HCT116 (cell line): Measurements from ENCODE around the gene SRP68. TPM values are rescaled to one million over a fixed set of nuclear protein-coding genes. Genes with fewer than 3 reads are reported as not detected.

ENCODE experiments used
- ATAC-seq: fragments of 200-7000 bp; cut with Tn5 transposase; 2 replicates; pipeline ENCODE4 v1.9.1; 2020; ENCODE audit warnings: mild to moderate bottlenecking, moderate library complexity
- BruUV-seq: library from RNA; stranded (reverse); fragments of 400-500 nt; replicated peaks from 2 replicates; lab custom pipeline; 2021; lab: Mats Ljungman, UMichigan
- CTCF ChIA-PET: fragments of 300-600 bp; sonication (Branson Sonifier 250); formaldehyde crosslinking; loops from one replicate; lab custom pipeline; 2021; ENCODE audit warnings: antibody characterized with exemption; lab: Charles Lee
- POLR2A ChIA-PET: fragments of 300-600, 350-600 bp; sonication (Branson Sonifier 250); formaldehyde crosslinking; loops from one replicate; lab custom pipeline; 2021; ENCODE audit warnings: antibody characterized with exemption; lab: Charles Lee
- RAD21 ChIA-PET, 2 experiments: fragments of 300-600 bp; sonication (Branson Sonifier 250); formaldehyde crosslinking; loops; one replicate each; lab custom pipeline; 2023; ENCODE audit warnings: low total read pairs in 2 of 2; ENCODE audit not compliant: uncharacterized antibody in 2 of 2, unreplicated experiment in 2 of 2, low non-redundant PET in 1 of 2; lab: Charles Lee
- DNase-seq: peaks from one replicate; pipeline ENCODE4 v3.0.0-alpha.2; 2010; ENCODE audit warnings: low read depth, low spot score
- H2AFZ ChIP-seq: fragments of 200-600 bp; shearing (Covaris generic), sonication (generic); 2 replicates; pipeline ENCODE4 v1.6.1; 2017; ENCODE audit warnings: low read depth, mixed run types, mixed read lengths, antibody characterized with exemption, low read length; ENCODE audit not compliant: poor library complexity, severe bottlenecking
- H3K27ac ChIP-seq: 2 replicates; pipeline ENCODE4 v1.5.1; 2012; ENCODE audit warnings: low read depth, low read length
- H3K27me3 ChIP-seq: fragments of 200-600 bp; sonication (generic); 2 replicates; pipeline ENCODE4 v1.6.1; 2016; ENCODE audit warnings: mixed run types, low read length, mixed read lengths; ENCODE audit not compliant: insufficient read depth
- H3K36me3 ChIP-seq, 2 experiments: fragments of 200-500 bp in 1 of 2; fragments of 200-600 bp in 1 of 2; sonication (Bioruptor generic) in 1 of 2; sonication (generic) in 1 of 2; 2 replicates each; pipeline versions ENCODE4 v1.5.1 to v1.6.1; 2014 to 2016; ENCODE audit warnings: low read length in 2 of 2, inconsistent platforms in 1 of 2, mixed read lengths in 1 of 2, mixed run types in 1 of 2; ENCODE audit not compliant: insufficient read depth in 2 of 2, control insufficient read depth in 1 of 2
- H3K4me1 ChIP-seq, 2 experiments: fragments of 200-600 bp in 1 of 2; sonication (generic) in 1 of 2; 2 replicates each; pipeline versions ENCODE4 v1.5.1 to v1.6.1; 2012 to 2017; ENCODE audit warnings: low read length in 2 of 2, inconsistent platforms in 1 of 2, mild to moderate bottlenecking in 1 of 2, mixed read lengths in 1 of 2, mixed run types in 1 of 2, moderate library complexity in 1 of 2; ENCODE audit not compliant: insufficient read depth in 2 of 2, control insufficient read depth in 1 of 2
- H3K4me2 ChIP-seq: fragments of 200-600 bp; sonication (generic); 2 replicates; pipeline ENCODE4 v1.6.1; 2017; ENCODE audit warnings: mixed run types, low read length, mixed read lengths
- H3K4me3 ChIP-seq, 2 experiments: fragments of 200-600 bp in 1 of 2; sonication (generic) in 1 of 2; replicated peaks in 1 of 2; 2 replicates each; pipeline ENCODE4 v1.5.1; 2011 to 2016; ENCODE audit warnings: low read length in 2 of 2, control low read depth in 1 of 2, low read depth in 1 of 2, mild to moderate bottlenecking in 1 of 2, mixed read lengths in 1 of 2, mixed run types in 1 of 2
- H3K79me2 ChIP-seq: fragments of 200-600 bp; sonication (generic); 2 replicates; pipeline ENCODE4 v1.6.1; 2017; ENCODE audit warnings: mild to moderate bottlenecking, mixed run types, low read length, moderate library complexity, mixed read lengths; ENCODE audit not compliant: insufficient read depth
- H3K9ac ChIP-seq: fragments of 200-600 bp; sonication (generic); 2 replicates; pipeline ENCODE4 v1.6.1; 2016; ENCODE audit warnings: low read length, mixed read lengths
- H3K9me2 ChIP-seq: fragments of 200-600 bp; sonication (generic), shearing (Covaris generic); 2 replicates; pipeline ENCODE4 v1.6.1; 2017; ENCODE audit warnings: mixed run types, mild to moderate bottlenecking, moderate library complexity; ENCODE audit not compliant: insufficient read depth
- H3K9me3 ChIP-seq, 2 experiments: fragments of 200-500 bp in 1 of 2; fragments of 200-600 bp in 1 of 2; sonication (Bioruptor generic) in 1 of 2; sonication (generic) in 1 of 2; 2 replicates each; pipeline ENCODE4 v1.6.1; 2014 to 2017; ENCODE audit warnings: low read length in 2 of 2, mixed read lengths in 2 of 2, inconsistent platforms in 1 of 2, low read depth in 1 of 2, mild to moderate bottlenecking in 1 of 2, mixed run types in 1 of 2, moderate library complexity in 1 of 2; ENCODE audit not compliant: control insufficient read depth in 1 of 2, insufficient read depth in 1 of 2
- H4K20me1 ChIP-seq: fragments of 200-600 bp; sonication (generic), shearing (Covaris generic); 2 replicates; pipeline ENCODE4 v1.6.1; 2017; ENCODE audit warnings: mixed run types, mild to moderate bottlenecking, moderate library complexity; ENCODE audit not compliant: insufficient read depth
- CBX3 ChIP-seq: IDR thresholded peaks from 2 replicates; pipeline ENCODE4 v1.6.1; 2012; ENCODE audit warnings: low read depth
- CEBPB ChIP-seq: IDR thresholded peaks from 2 replicates; pipeline ENCODE4 v1.6.1; 2012; ENCODE audit warnings: low read depth
- EGR1 ChIP-seq: IDR thresholded peaks from 2 replicates; pipeline ENCODE4 v1.6.1; 2012; ENCODE audit warnings: low read depth
- EZH2 ChIP-seq: fragments of 200-600 bp; sonication (generic); IDR thresholded peaks from 2 replicates; pipeline ENCODE4 v1.6.1; 2017; ENCODE audit warnings: antibody characterized with exemption, mixed run types
- EZH2phosphoT487 ChIP-seq: fragments of 200-600 bp; IDR thresholded peaks from 2 replicates; pipeline ENCODE4 v1.6.1; 2018; ENCODE audit warnings: antibody characterized with exemption, borderline replicate concordance
- FOSL1 ChIP-seq: IDR thresholded peaks from 2 replicates; pipeline ENCODE4 v1.6.1; 2012; ENCODE audit warnings: low read depth
- POLR2AphosphoS5 ChIP-seq: IDR thresholded peaks from 2 replicates; pipeline ENCODE4 v1.6.1; 2011; ENCODE audit warnings: mild to moderate bottlenecking, low read depth, low read length, moderate library complexity
- RAD21 ChIP-seq: IDR thresholded peaks from 2 replicates; pipeline ENCODE4 v1.6.1; 2012; ENCODE audit warnings: low read depth, mild to moderate bottlenecking
- SIN3A ChIP-seq: IDR thresholded peaks from 2 replicates; pipeline ENCODE4 v1.6.1; 2012; ENCODE audit warnings: low read depth
- SP1 ChIP-seq: IDR thresholded peaks from 2 replicates; pipeline ENCODE4 v1.6.1; 2012; ENCODE audit warnings: low read depth
- TCF7L2 ChIP-seq: IDR thresholded peaks from 2 replicates; pipeline ENCODE4 v1.7.0; 2011; ENCODE audit warnings: borderline replicate concordance, inconsistent platforms; ENCODE audit not compliant: insufficient read depth, insufficient read length; ENCODE audit errors: extremely low read depth
- YY1 ChIP-seq: IDR thresholded peaks from 2 replicates; pipeline ENCODE4 v1.6.1; 2011; ENCODE audit warnings: low read length, low read depth, moderate library complexity, mild to moderate bottlenecking; ENCODE audit not compliant: insufficient replicate concordance; ENCODE audit errors: extremely low read depth
- ZFX ChIP-seq: fragments of 450-650 bp; IDR thresholded peaks from 2 replicates; pipeline ENCODE4 v1.6.1; 2017
- ZNF274 ChIP-seq: fragments of 200-500 bp; sonication (Bioruptor generic); IDR thresholded peaks from 2 replicates; pipeline ENCODE4 v1.6.1; 2014; ENCODE audit warnings: mild to moderate bottlenecking, low read depth, low read length, inconsistent platforms
- intact Hi-C: fragments of 100-400 bp; cut with micrococcal nuclease; formaldehyde crosslinking; loops from 2 replicates; pipeline ENCODE4 v1.10.0; 2022
- total RNA-seq: library from RNA; stranded (reverse); gene quantifications from one replicate; pipeline ENCODE4 v1.2.1, GENCODE V29; 2021; ENCODE audit not compliant: unreplicated experiment
- TF ChIP-seq, protein P1 (sequence below): IDR thresholded peaks from 2 replicates; pipeline ENCODE4 v1.6.1; 2012
- TF ChIP-seq, protein P2 (sequence below): IDR thresholded peaks from 2 replicates; pipeline ENCODE4 v1.6.1; 2011; ENCODE audit warnings: mild to moderate bottlenecking, low read length, moderate library complexity; ENCODE audit not compliant: insufficient replicate concordance; ENCODE audit errors: extremely low read depth
- TF ChIP-seq, protein P3 (sequence below): IDR thresholded peaks from 2 replicates; pipeline ENCODE4 v1.6.1; 2012
- TF ChIP-seq, protein P4 (sequence below), 3 experiments: fragments of 200-600 bp in 1 of 3; sonication (generic) in 1 of 3; IDR thresholded peaks in 2 of 3; conservative IDR thresholded peaks in 1 of 3; 2 replicates each; pipeline ENCODE4 v1.5.1; 2012 to 2017; ENCODE audit warnings: low read depth in 2 of 3, low read length in 2 of 3, antibody characterized with exemption in 1 of 3, borderline replicate concordance in 1 of 3, control low read depth in 1 of 3, mild to moderate bottlenecking in 1 of 3, mixed read lengths in 1 of 3, mixed run types in 1 of 3, moderate library complexity in 1 of 3; ENCODE audit not compliant: insufficient read depth in 1 of 3

The SRP68 gene
- total RNA-seq, 1 experiment from 2014 or later: 152 TPM

DNA sequence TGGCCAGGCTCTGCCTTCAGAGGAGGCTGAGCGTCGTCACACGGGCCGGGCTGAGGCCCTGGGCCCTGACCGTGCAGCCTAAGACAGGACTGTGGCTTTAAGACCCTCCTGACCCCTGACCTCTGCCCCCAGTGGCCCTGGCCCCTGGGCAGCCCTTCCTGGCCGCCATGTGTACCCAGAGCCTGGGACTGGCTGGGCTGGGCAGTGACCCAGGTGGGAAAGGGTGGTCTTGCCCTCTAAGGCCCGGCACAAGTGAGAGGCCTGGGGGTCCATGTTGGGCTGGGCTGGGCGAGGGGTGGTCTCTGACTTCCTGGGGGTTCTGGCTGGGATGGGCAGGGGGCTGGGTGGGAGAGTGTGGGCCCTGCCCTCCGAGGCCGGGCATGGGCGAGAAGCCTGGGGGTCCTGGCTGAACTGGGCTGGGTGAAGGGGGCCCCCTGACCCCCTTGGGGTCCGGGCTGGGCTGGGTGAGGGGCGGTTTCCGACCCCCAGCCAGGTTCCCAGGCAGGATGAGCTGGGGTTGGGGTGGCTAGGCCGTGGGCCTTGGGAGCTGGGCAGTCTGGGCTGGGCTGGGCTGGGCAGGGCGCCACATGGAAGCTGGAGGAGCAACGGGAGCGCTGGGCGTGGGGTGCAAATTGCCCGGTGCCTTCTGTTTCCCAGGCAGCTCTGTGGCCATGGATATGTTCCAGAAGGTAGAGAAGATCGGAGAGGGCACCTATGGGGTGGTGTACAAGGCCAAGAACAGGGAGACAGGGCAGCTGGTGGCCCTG, 71.4 kb downstream of the SRP68 start, which contains the start of gene CDK3:
Gene CDK3, plus strand, starts transcription at position 101 of the 767 bp plus-strand sequence. Its CDS starts 571 bp downstream, at position 672.
- CTCF ChIA-PET: interaction anchor here (0.6 to 3.3 kb wide), 15 partner anchors 9 to 279 kb away, joined by 3 to 22 read pairs (median 4); partner anchors contain the start of genes ACOX1, MRPL38, TEN1 and TRIM47
- H3K4me1 ChIP-seq: peaks cover 12 to 44% of the 10 kb centered on the region in 2 experiments
- peak; percentile 20 for ATAC-seq
- TF ChIP-seq CBX3 (no peak), FOSL1 (no peak), RAD21 (no peak), YY1 (no peak), SP1 (no peak), EZH2 (no peak), ZFX (no peak), EGR1 (no peak), POLR2AphosphoS5 (no peak), ZNF274 (no peak), SIN3A (no peak), EZH2phosphoT487 (no peak), TCF7L2 (no peak), CEBPB (no peak)
- TF ChIP-seq, protein P1, sequence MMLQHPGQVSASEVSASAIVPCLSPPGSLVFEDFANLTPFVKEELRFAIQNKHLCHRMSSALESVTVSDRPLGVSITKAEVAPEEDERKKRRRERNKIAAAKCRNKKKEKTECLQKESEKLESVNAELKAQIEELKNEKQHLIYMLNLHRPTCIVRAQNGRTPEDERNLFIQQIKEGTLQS: no peak
- TF ChIP-seq, protein P2, sequence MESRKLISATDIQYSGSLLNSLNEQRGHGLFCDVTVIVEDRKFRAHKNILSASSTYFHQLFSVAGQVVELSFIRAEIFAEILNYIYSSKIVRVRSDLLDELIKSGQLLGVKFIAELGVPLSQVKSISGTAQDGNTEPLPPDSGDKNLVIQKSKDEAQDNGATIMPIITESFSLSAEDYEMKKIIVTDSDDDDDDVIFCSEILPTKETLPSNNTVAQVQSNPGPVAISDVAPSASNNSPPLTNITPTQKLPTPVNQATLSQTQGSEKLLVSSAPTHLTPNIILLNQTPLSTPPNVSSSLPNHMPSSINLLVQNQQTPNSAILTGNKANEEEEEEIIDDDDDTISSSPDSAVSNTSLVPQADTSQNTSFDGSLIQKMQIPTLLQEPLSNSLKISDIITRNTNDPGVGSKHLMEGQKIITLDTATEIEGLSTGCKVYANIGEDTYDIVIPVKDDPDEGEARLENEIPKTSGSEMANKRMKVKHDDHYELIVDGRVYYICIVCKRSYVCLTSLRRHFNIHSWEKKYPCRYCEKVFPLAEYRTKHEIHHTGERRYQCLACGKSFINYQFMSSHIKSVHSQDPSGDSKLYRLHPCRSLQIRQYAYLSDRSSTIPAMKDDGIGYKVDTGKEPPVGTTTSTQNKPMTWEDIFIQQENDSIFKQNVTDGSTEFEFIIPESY: no peak
- TF ChIP-seq, protein P3, sequence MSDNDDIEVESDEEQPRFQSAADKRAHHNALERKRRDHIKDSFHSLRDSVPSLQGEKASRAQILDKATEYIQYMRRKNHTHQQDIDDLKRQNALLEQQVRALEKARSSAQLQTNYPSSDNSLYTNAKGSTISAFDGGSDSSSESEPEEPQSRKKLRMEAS: no peak
- TF ChIP-seq, protein P4, sequence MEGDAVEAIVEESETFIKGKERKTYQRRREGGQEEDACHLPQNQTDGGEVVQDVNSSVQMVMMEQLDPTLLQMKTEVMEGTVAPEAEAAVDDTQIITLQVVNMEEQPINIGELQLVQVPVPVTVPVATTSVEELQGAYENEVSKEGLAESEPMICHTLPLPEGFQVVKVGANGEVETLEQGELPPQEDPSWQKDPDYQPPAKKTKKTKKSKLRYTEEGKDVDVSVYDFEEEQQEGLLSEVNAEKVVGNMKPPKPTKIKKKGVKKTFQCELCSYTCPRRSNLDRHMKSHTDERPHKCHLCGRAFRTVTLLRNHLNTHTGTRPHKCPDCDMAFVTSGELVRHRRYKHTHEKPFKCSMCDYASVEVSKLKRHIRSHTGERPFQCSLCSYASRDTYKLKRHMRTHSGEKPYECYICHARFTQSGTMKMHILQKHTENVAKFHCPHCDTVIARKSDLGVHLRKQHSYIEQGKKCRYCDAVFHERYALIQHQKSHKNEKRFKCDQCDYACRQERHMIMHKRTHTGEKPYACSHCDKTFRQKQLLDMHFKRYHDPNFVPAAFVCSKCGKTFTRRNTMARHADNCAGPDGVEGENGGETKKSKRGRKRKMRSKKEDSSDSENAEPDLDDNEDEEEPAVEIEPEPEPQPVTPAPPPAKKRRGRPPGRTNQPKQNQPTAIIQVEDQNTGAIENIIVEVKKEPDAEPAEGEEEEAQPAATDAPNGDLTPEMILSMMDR (IDR thresholded peaks at IDR 0.05 in 2 of 3, conservative IDR thresholded peaks at IDR 0.05 in 1 of 3; ENCODE audit: borderline replicate concordance in 1 of 3, insufficient read depth in 1 of 3, low read depth in 2 of 3, low read length in 2 of 3): no peak

More for the DNA sequence above, 71.4 kb downstream of the SRP68 start, which contains the start of gene CDK3:
- Histone ChIP-seq H3K9me3 (no peaks in the 10 kb centered on the region), H3K4me3 (no peak within 1 kb of the TSS), H4K20me1 (no peaks in the 10 kb centered on the region), H3K27ac (peak within 1 kb of the TSS; percentile 28; the same call in 1 of the 2 replicates), H3K4me2 (peak within 1 kb of the TSS; percentile 20; the same call in 1 of the 2 replicates), H3K79me2 (no peaks in the 10 kb centered on the region), H2AFZ (no peak within 1 kb of the TSS), H3K27me3 (no peaks in the 10 kb centered on the region), H3K36me3 (no peaks in the 10 kb centered on the region; a peak in 1 of 4 replicates), H3K9me2 (no peaks in the 10 kb centered on the region), H3K9ac (no peak within 1 kb of the TSS)
- no TSS peak for BruUV-seq
- RAD21 ChIA-PET: interaction anchor here in 1 of 2 experiments (1.8 kb wide), 1 partner anchor 96 kb away, joined by 5 read pairs; the partner anchor contains the start of gene MRPL38
- POLR2A ChIA-PET: interaction anchor here (0.5 to 3.5 kb wide), 3 partner anchors 9 to 540 kb away, joined by 3 to 11 read pairs (median 3); partner anchors contain the start of gene MRPL38
- intact Hi-C loops: no loop called here
- no peak for DNase-seq
